ENCODE measurements around the gene BCL2.

BCL2 gene

DNA sequence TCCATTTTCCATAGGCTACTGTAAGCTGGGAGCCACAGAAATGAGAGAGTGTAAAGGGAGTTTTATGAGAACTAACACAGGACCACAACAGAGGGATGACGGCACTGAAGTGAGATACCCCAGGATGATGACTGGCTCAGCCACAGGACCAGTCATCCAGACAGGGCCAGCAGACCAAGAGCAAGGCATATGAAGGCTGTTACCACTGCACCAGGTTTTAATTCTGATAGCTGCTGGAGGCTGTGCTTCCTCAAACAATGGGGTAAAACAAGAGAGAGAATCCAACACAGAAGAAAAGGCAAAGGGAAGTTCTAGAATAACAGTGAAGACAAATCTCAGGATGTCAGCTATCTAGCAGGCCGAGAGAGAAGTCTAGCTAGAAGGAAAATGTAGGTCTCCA is 94.9 kb downstream of the BCL2 start:
- H3K27ac ChIP-seq = no peak overlapping the region
- no peaks in the 10 kb centered on the region for H4K20me1 ChIP-seq (ENCODE audit: insufficient read depth)
- H3K4me2 ChIP-seq = no peak overlapping the region
- peaks cover 18% of the 10 kb centered on the region for H3K4me1 ChIP-seq (ENCODE audit: low read depth, poor library complexity, severe bottlenecking)
- H3K27me3 ChIP-seq (ENCODE audit: insufficient read depth, low read depth) = no peaks in the 10 kb centered on the region
- no peak overlapping the region for H2AFZ ChIP-seq (ENCODE audit: low read depth)
- TF ChIP-seq, protein P1, sequence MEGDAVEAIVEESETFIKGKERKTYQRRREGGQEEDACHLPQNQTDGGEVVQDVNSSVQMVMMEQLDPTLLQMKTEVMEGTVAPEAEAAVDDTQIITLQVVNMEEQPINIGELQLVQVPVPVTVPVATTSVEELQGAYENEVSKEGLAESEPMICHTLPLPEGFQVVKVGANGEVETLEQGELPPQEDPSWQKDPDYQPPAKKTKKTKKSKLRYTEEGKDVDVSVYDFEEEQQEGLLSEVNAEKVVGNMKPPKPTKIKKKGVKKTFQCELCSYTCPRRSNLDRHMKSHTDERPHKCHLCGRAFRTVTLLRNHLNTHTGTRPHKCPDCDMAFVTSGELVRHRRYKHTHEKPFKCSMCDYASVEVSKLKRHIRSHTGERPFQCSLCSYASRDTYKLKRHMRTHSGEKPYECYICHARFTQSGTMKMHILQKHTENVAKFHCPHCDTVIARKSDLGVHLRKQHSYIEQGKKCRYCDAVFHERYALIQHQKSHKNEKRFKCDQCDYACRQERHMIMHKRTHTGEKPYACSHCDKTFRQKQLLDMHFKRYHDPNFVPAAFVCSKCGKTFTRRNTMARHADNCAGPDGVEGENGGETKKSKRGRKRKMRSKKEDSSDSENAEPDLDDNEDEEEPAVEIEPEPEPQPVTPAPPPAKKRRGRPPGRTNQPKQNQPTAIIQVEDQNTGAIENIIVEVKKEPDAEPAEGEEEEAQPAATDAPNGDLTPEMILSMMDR (conservative IDR thresholded peaks at IDR 0.05; ENCODE audit: low read depth, low read length) = no peak
- H3K9ac ChIP-seq = no peak overlapping the region
- H3K79me2 ChIP-seq (ENCODE audit: insufficient read depth, low read depth) = peaks cover 10% of the 10 kb centered on the region; the same call in 1 of the 2 replicates
- no peaks in the 10 kb centered on the region for H3K36me3 ChIP-seq (ENCODE audit: insufficient read depth)
- no peak overlapping the region for H3K4me3 ChIP-seq (IDR thresholded peaks at IDR 0.05; ENCODE audit: insufficient read depth, low read depth, low read length)

DNA sequence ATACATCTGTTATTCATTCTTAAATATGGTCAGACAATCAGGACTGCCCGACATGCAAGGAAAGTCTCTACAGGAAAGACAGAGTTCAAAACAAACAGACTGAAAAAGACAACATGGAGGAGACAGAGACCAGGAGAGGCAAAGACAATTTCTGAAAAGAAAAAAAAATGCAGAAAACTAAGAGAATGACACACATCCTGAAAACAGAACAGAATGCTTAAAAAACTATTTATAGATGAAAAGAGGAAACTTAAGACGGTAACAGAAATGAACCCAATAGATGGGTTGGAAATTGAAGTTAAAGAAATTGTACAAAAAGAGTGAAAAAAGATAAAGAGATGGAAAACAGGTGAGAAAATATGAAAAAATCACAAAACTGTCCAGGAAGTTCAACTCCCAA is 95.7 kb downstream of the BCL2 start:
- H3K27me3 ChIP-seq (ENCODE audit: insufficient read depth, low read depth) = no peaks in the 10 kb centered on the region
- no peaks in the 10 kb centered on the region for H3K36me3 ChIP-seq (ENCODE audit: insufficient read depth)
- peaks cover 16% of the 10 kb centered on the region for H3K4me1 ChIP-seq (ENCODE audit: low read depth, poor library complexity, severe bottlenecking)
- no peak overlapping the region for H3K4me2 ChIP-seq
- no peak overlapping the region for H3K9ac ChIP-seq
- no peak overlapping the region for H3K4me3 ChIP-seq (IDR thresholded peaks at IDR 0.05; ENCODE audit: insufficient read depth, low read depth, low read length)
- H3K27ac ChIP-seq = no peak overlapping the region
- peaks cover 10% of the 10 kb centered on the region; the same call in 1 of the 2 replicates for H3K79me2 ChIP-seq (ENCODE audit: insufficient read depth, low read depth)
- no peak overlapping the region for H2AFZ ChIP-seq (ENCODE audit: low read depth)
- TF ChIP-seq, protein P1 (conservative IDR thresholded peaks at IDR 0.05; ENCODE audit: low read depth, low read length) = no peak
- H4K20me1 ChIP-seq (ENCODE audit: insufficient read depth) = no peaks in the 10 kb centered on the region

DNA sequence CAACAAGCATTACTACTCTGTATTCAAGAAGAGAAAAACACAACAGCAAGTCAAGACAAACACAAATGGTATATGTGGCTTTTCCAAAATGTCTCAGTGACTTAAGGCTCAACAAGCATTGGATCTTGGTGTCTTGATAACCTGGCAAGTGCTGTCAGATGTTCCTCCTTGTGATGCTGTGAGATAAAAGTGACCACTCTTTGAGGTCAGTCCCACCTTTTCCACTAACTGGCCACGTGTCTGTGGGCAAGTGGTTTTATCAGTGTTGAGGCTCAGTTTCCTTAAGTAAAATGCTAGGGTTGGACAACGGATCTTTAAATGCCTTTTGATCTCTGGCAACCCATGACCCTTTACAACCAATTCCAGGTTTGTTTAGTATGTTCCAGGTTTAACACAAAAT is 98.7 kb downstream of the BCL2 start:
- Histone ChIP-seq H3K9ac (no peak overlapping the region), H4K20me1 (ENCODE audit: insufficient read depth) (no peaks in the 10 kb centered on the region), H3K27ac (no peak overlapping the region), H2AFZ (ENCODE audit: low read depth) (no peak overlapping the region), H3K4me1 (ENCODE audit: low read depth, poor library complexity, severe bottlenecking) (peaks cover 25% of the 10 kb centered on the region), H3K79me2 (ENCODE audit: insufficient read depth, low read depth) (peaks cover 18% of the 10 kb centered on the region; the same call in 1 of the 2 replicates), H3K4me2 (no peak overlapping the region), H3K27me3 (ENCODE audit: insufficient read depth, low read depth) (no peaks in the 10 kb centered on the region), H3K4me3 (IDR thresholded peaks at IDR 0.05; ENCODE audit: insufficient read depth, low read depth, low read length) (no peak overlapping the region), H3K36me3 (ENCODE audit: insufficient read depth) (no peaks in the 10 kb centered on the region)
- TF ChIP-seq, protein P1 (conservative IDR thresholded peaks at IDR 0.05; ENCODE audit: low read depth, low read length) = no peak

DNA sequence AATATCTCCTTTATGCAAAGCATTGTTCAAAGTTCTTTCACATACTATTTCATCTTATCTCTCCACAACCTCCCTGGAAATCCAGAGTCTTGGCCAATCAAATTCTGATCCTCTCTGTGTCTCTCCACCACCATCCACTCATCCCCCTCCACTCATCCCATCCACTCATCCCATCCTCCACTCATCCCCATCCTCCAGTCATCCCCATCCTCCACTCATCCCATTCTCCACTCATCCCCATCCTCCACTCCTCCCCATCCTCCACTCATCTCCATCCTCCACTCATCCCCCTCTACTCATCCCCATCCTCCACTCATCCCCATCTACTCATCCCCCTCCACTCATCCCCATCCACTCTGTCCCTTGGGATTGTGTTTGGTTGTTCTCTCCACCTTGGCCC is 101.1 kb downstream of the BCL2 start:
- no peaks in the 10 kb centered on the region for H3K36me3 ChIP-seq (ENCODE audit: insufficient read depth)
- H3K27me3 ChIP-seq (ENCODE audit: insufficient read depth, low read depth) = no peaks in the 10 kb centered on the region
- H3K4me1 ChIP-seq (ENCODE audit: low read depth, poor library complexity, severe bottlenecking) = peaks cover 48% of the 10 kb centered on the region
- TF ChIP-seq, protein P1 (conservative IDR thresholded peaks at IDR 0.05; ENCODE audit: low read depth, low read length) = no peak
- H3K4me3 ChIP-seq (IDR thresholded peaks at IDR 0.05; ENCODE audit: insufficient read depth, low read depth, low read length) = no peak overlapping the region
- H3K4me2 ChIP-seq = no peak overlapping the region
- H3K79me2 ChIP-seq (ENCODE audit: insufficient read depth, low read depth) = peaks cover 30% of the 10 kb centered on the region; the same call in 1 of the 2 replicates
- no peaks in the 10 kb centered on the region for H4K20me1 ChIP-seq (ENCODE audit: insufficient read depth)
- H3K9ac ChIP-seq = no peak overlapping the region
- H2AFZ ChIP-seq (ENCODE audit: low read depth) = no peak overlapping the region
- H3K27ac ChIP-seq = no peak overlapping the region; the same call in 1 of the 2 replicates

Measured in KMS-11 (cell line).